HepG2 (cell line): Measurements from ENCODE around the gene UNC5B. TPM values are rescaled to one million over a fixed set of nuclear protein-coding genes. Genes with fewer than 3 reads are reported as not detected.

Source experiments
- ATF6 ChIP-seq: sonication (generic); formaldehyde crosslinking; conservative IDR thresholded peaks from 2 replicates; pipeline ENCODE4 v1.4.0; 2020; ENCODE audit warnings: missing genetic modification reagents
- ELF1 ChIP-seq: sonication (generic); formaldehyde crosslinking; IDR thresholded peaks from 2 replicates; pipeline ENCODE4 v1.4.0; 2020; ENCODE audit warnings: missing genetic modification reagents
- GABPA ChIP-seq, 2 experiments: IDR thresholded peaks; 2 replicates each; pipeline ENCODE4 v1.6.1; 2011 to 2016; ENCODE audit warnings: low read depth in 2 of 2, low read length in 1 of 2, missing biosample characterization in 1 of 2, missing genetic modification characterization in 1 of 2
- GLI4 ChIP-seq: sonication (generic); formaldehyde crosslinking; IDR thresholded peaks from 2 replicates; pipeline ENCODE4 v1.5.1; 2020; ENCODE audit warnings: missing genetic modification reagents, mild to moderate bottlenecking, moderate library complexity, borderline replicate concordance
- HOMEZ ChIP-seq: IDR thresholded peaks from 2 replicates; pipeline ENCODE4 v1.6.1; 2016; ENCODE audit warnings: low read depth
- LCORL ChIP-seq, 2 experiments: fragments of 450-650 bp in 1 of 2; sonication (generic) in 1 of 2; formaldehyde crosslinking in 1 of 2; IDR thresholded peaks; 2 replicates each; pipeline versions ENCODE4 v1.5.0 to v1.6.1; 2017 to 2020; ENCODE audit warnings: antibody characterized with exemption in 1 of 2, missing genetic modification reagents in 1 of 2
- NFYB ChIP-seq: sonication (generic); formaldehyde crosslinking; IDR thresholded peaks from 2 replicates; pipeline ENCODE4 v1.4.0; 2020; ENCODE audit warnings: missing genetic modification reagents
- PHF5A ChIP-seq: IDR thresholded peaks from one replicate; pipeline ENCODE4 v1.6.1; 2018; ENCODE audit warnings: low read depth, missing genetic modification reagents; ENCODE audit not compliant: unreplicated experiment
- REXO4 ChIP-seq: sonication (generic); formaldehyde crosslinking; IDR thresholded peaks from 2 replicates; pipeline ENCODE4 v1.8.0; 2022; ENCODE audit warnings: missing genetic modification reagents, mild to moderate bottlenecking, borderline replicate concordance
- ZBTB10 ChIP-seq: sonication (generic); formaldehyde crosslinking; IDR thresholded peaks from 2 replicates; pipeline ENCODE4 v1.4.0; 2020; ENCODE audit warnings: missing genetic modification reagents, borderline replicate concordance
- ZBTB2 ChIP-seq: sonication (generic); formaldehyde crosslinking; IDR thresholded peaks from 2 replicates; pipeline ENCODE4 v1.8.0; 2022; ENCODE audit warnings: low read depth, missing genetic modification reagents
- ZFP41 ChIP-seq: sonication (generic); formaldehyde crosslinking; IDR thresholded peaks from 2 replicates; pipeline ENCODE4 v1.4.0; 2020; ENCODE audit warnings: mild to moderate bottlenecking, missing genetic modification reagents, borderline replicate concordance
- ZNF224 ChIP-seq: sonication (generic); formaldehyde crosslinking; IDR thresholded peaks from 2 replicates; pipeline ENCODE4 v1.5.0; 2020; ENCODE audit warnings: mild to moderate bottlenecking, missing genetic modification reagents
- ZNF567 ChIP-seq: sonication (generic); formaldehyde crosslinking; IDR thresholded peaks from 2 replicates; pipeline ENCODE4 v1.8.1; 2023; ENCODE audit warnings: mild to moderate bottlenecking, missing genetic modification reagents, borderline replicate concordance
- ZSCAN21 ChIP-seq: sonication (generic); formaldehyde crosslinking; IDR thresholded peaks from 2 replicates; pipeline ENCODE4 v1.8.0; 2022; ENCODE audit warnings: mild to moderate bottlenecking, missing genetic modification reagents, moderate library complexity, borderline replicate concordance
- polyA plus RNA-seq, 8 experiments: library from polyadenylated mRNA; depleted of rRNA in 3 of 8; stranded (reverse) in 7 of 8; unstranded in 1 of 8; fragments of >200 nt; fragmentation: Illumina TruSeq in 4 of 8; extraction: Trizol in 4 of 8; gene quantifications; 2 replicates each; pipeline versions ENCODE4 v1.2.1 to v1.2.3, GENCODE V29; 2011 to 2016; ENCODE audit warnings: low read depth in 4 of 8, missing spikeins in 1 of 8, mixed read lengths in 1 of 8; ENCODE audit not compliant: insufficient read depth in 1 of 8
- total RNA-seq, 5 experiments: library from RNA; depleted of rRNA; stranded (reverse); fragments of >200 nt; fragmentation: Illumina TruSeq; extraction: Trizol; gene quantifications; 2 replicates each; pipeline ENCODE4 v1.2.3, GENCODE V29; 2016; ENCODE audit warnings: low read depth in 1 of 5

The UNC5B gene
- total and polyA plus RNA-seq, 2 of the 13 experiments (the other 11 are each of a cell fraction or from before 2014, with no cell fraction given) = 0.07 TPM

- 0 out of 2 replicates have a peak, but pooled peaks have one; percentile 5 for TF ChIP-seq HOMEZ
- TF ChIP-seq ZBTB10 = no peak
- no peak for TF ChIP-seq LCORL (IDR thresholded peaks at IDR 0.05)
- TF ChIP-seq LCORL (CRISPR knock-in tag; IDR thresholded peaks at IDR 0.05) = peak; percentile 66
- peak; percentile 93; the same call in 1 of the 2 replicates for TF ChIP-seq ZNF567 (CRISPR knock-in tag)
- TF ChIP-seq ZBTB2 = no peak
- peak; percentile 37 for TF ChIP-seq PHF5A (CRISPR knock-in tag)
- no peak for TF ChIP-seq GABPA (IDR thresholded peaks at IDR 0.05; ENCODE audit: low read depth, low read length)
- no peak for TF ChIP-seq GABPA (CRISPR knock-in tag; IDR thresholded peaks at IDR 0.05; ENCODE audit: low read depth)
- 0 out of 2 replicates have a peak, but pooled peaks have one; percentile 50 for TF ChIP-seq ZFP41 (CRISPR knock-in tag)
- TF ChIP-seq ZSCAN21 (CRISPR knock-in tag) = peak; percentile 75
- TF ChIP-seq ELF1 = no peak
- no peak for TF ChIP-seq ZNF224 (CRISPR knock-in tag)
- no peak for TF ChIP-seq REXO4 (CRISPR knock-in tag)
- TF ChIP-seq ATF6 (CRISPR knock-in tag) = peak; percentile 54; the same call in 1 of the 2 replicates
- TF ChIP-seq NFYB (CRISPR knock-in tag) = peak; percentile 8; the same call in 1 of the 2 replicates
- TF ChIP-seq GLI4 (CRISPR knock-in tag) = 0 out of 2 replicates have a peak, but pooled peaks have one; percentile 51
These were observed 106.9 kb downstream of the UNC5B start, which contains the start of gene SLC29A3 (continued) for GRCh38 chr10:71319042-71319799.
